Peyer's patch (tissue), 4 donors: ENCODE results near the gene SLC35B4. TPM values are rescaled to one million over a fixed set of nuclear protein-coding genes. Genes with fewer than 3 reads are reported as not detected.

ENCODE experiments used
- total RNA-seq, 4 donors: library from RNA; depleted of rRNA; stranded (reverse); fragments of >200 nt; gene quantifications; one replicate each; pipeline ENCODE4 v1.1.0, GENCODE V29; 2016

The SLC35B4 gene
- total RNA-seq, 4 donors from 2014 or later, result 5.6 to 12.8 (median 9.6) TPM

Other genes starting within 250 kb of the SLC35B4 start
- 1 to 10 TPM in 2 of 4 donors, under 1 TPM in 2; 0.40 to 3.3 (median 1.0) TPM for gene LRGUK, start 189.6 kb downstream of the SLC35B4 start, total RNA-seq
- 10 to 100 TPM in 3 of 4 donors, 1 to 10 TPM in 1; 3.9 to 59.4 (median 22.9) TPM for gene AKR1B1, start 142.2 kb upstream of the SLC35B4 start, total RNA-seq
- 100 to 1,000 TPM; 158 to 784 (median 455) TPM for gene AKR1B10, start 210.6 kb upstream of the SLC35B4 start, total RNA-seq
- gene AKR1B15, start 232.2 kb upstream of the SLC35B4 start, total RNA-seq, result 1 to 10 TPM in 1 of 4 donors, not detected in 3; 1.9 TPM